HG03097 (cell line): ENCODE measurements around the gene EDC3.

ENCODE experiments used
- ATAC-seq: cut with Tn5 transposase; IDR thresholded peaks from one replicate; pipeline ENCODE4 v1.9.1; 2021; ENCODE audit not compliant: unreplicated experiment, low FRiP score

EDC3 gene

GRCh38 chr15:74585191-74585590 lies 110.6 kb downstream of the EDC3 start:
- no peak for ATAC-seq

DNA sequence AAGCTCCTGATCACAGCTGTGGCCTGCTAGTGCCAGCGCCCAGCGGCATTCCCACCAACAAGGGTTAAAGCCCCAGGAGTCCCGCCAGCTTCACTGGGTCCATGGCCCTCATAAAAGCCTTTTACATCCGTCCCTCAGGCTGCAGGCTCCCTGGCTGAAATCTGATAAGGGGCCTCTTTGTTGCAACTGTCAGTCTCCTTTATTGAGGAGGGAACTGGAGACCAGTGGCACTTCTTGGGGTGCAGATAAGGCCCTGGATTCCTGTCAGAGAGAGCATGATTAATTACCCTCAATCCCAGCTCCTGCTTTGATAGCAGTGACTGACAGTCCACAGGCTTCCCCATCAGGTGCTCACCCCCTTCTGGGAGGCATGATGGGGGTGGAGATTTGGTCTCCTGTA lies 111.0 kb downstream of the EDC3 start:
- no peak for ATAC-seq

DNA sequence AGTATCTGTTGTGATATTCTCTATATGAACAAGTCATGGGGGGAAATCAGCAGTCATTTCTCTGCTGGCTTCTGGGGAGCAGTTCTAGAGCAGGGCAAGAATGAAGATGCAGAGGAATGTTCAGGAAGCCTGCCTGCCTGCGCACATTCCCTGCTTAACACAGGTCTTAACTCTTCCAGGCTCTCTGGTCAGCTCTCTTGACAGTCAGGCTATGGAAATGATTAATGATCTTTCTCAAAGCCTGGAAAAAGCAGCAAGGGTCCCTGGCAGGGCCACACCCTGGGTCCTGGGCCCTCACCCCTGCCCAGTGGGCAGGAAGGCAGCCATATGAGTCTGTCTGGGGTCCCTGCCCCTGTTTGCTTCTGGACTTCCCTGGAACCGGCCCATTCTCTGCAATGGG lies 111.6 kb downstream of the EDC3 start:
- ATAC-seq = no peak
